Measurements from ENCODE around the gene SLC30A10.

GRCh38 chr1:219883400-219884332, 44.7 kb downstream of the SLC30A10 start:
- TF ChIP-seq CTCF (IDR thresholded peaks at IDR 0.05; ENCODE audit: low read length) = no peak
- TF ChIP-seq EZH2 (optimal IDR thresholded peaks at IDR 0.05; ENCODE audit: low read depth, low read length) = no peak
- no peak for TF ChIP-seq EZH2phosphoT487 (IDR thresholded peaks at IDR 0.05; ENCODE audit: low read length)

All from MM.1S (cell line).